Trophoblast cell (in vitro differentiated cells and primary cell): ENCODE measurements around the gene HERC5.

ENCODE experiments used
- DNase-seq, 2 donors: peaks; one replicate each; pipeline ENCODE4 v3.0.0-alpha.2; 2016
- H2AFZ ChIP-seq: 2 replicates; pipeline ENCODE4 v1.6.1; 2013; ENCODE audit warnings: low read length, moderate library complexity, mild to moderate bottlenecking; ENCODE audit not compliant: insufficient read depth, poor library complexity
- H2AK5ac ChIP-seq: 2 replicates; pipeline ENCODE4 v1.6.1; 2013; ENCODE audit warnings: mild to moderate bottlenecking, low read length
- H2BK120ac ChIP-seq: 2 replicates; pipeline ENCODE4 v1.6.1; 2013; ENCODE audit warnings: low read length, mild to moderate bottlenecking, moderate library complexity; ENCODE audit not compliant: insufficient read depth, poor library complexity
- H2BK12ac ChIP-seq: 2 replicates; pipeline ENCODE4 v1.6.1; 2013; ENCODE audit warnings: mild to moderate bottlenecking, low read length, moderate library complexity
- H2BK5ac ChIP-seq: 2 replicates; pipeline ENCODE4 v1.6.1; 2013; ENCODE audit warnings: low read length, low read depth, moderate library complexity, mild to moderate bottlenecking; ENCODE audit not compliant: poor library complexity
- H3K14ac ChIP-seq: 2 replicates; pipeline ENCODE4 v1.6.1; 2013; ENCODE audit warnings: mild to moderate bottlenecking, low read length
- H3K18ac ChIP-seq: 2 replicates; pipeline ENCODE4 v1.6.1; 2013; ENCODE audit warnings: mild to moderate bottlenecking, low read length
- H3K23ac ChIP-seq: 2 replicates; pipeline ENCODE4 v1.6.1; 2013; ENCODE audit warnings: low read length
- H3K27ac ChIP-seq: 2 replicates; pipeline ENCODE4 v1.5.1; 2013; ENCODE audit warnings: low read depth, mild to moderate bottlenecking, inconsistent platforms, low read length, moderate library complexity
- H3K27me3 ChIP-seq: 2 replicates; pipeline ENCODE4 v1.6.1; 2013; ENCODE audit warnings: inconsistent platforms, mild to moderate bottlenecking, low read length, moderate library complexity; ENCODE audit not compliant: insufficient read depth
- H3K36me3 ChIP-seq, 2 experiments: 1 replicate in 1 of 2; 2 replicates in 1 of 2; pipeline ENCODE4 v1.6.1; 2013; ENCODE audit warnings: low read length in 2 of 2, mild to moderate bottlenecking in 2 of 2, moderate library complexity in 1 of 2; ENCODE audit not compliant: insufficient read depth in 2 of 2, control insufficient read depth in 1 of 2
- H3K4ac ChIP-seq: 2 replicates; pipeline ENCODE4 v1.6.1; 2013; ENCODE audit warnings: low read depth, mild to moderate bottlenecking, low read length, moderate library complexity
- H3K4me1 ChIP-seq, 2 experiments: 1 replicate in 1 of 2; 2 replicates in 1 of 2; pipeline ENCODE4 v1.6.1; 2013; ENCODE audit warnings: low read length in 2 of 2, mild to moderate bottlenecking in 2 of 2, moderate library complexity in 1 of 2; ENCODE audit not compliant: insufficient read depth in 2 of 2, control insufficient read depth in 1 of 2
- H3K4me2 ChIP-seq: 2 replicates; pipeline ENCODE4 v1.6.1; 2013; ENCODE audit warnings: inconsistent platforms, mild to moderate bottlenecking, low read length, moderate library complexity
- H3K4me3 ChIP-seq: 2 replicates; pipeline ENCODE4 v1.5.1; 2013; ENCODE audit warnings: mild to moderate bottlenecking, low read depth, low read length, inconsistent platforms
- H3K79me1 ChIP-seq: one replicate; pipeline ENCODE4 v1.6.1; 2013; ENCODE audit warnings: low read length
- H3K79me2 ChIP-seq: 2 replicates; pipeline ENCODE4 v1.6.1; 2013; ENCODE audit warnings: low read length, mild to moderate bottlenecking; ENCODE audit not compliant: control insufficient read depth, insufficient read depth, poor library complexity
- H3K9ac ChIP-seq: 2 replicates; pipeline ENCODE4 v1.6.1; 2013; ENCODE audit warnings: mild to moderate bottlenecking, low read length
- H3K9me3 ChIP-seq: 2 replicates; pipeline ENCODE4 v1.6.1; 2013; ENCODE audit warnings: low read depth, mild to moderate bottlenecking, control low read depth, inconsistent platforms, low read length; ENCODE audit not compliant: insufficient read depth
- H4K12ac ChIP-seq: 2 replicates; pipeline ENCODE4 v1.6.1; 2013; ENCODE audit warnings: low read depth, mild to moderate bottlenecking, low read length, moderate library complexity
- H4K8ac ChIP-seq: 2 replicates; pipeline ENCODE4 v1.6.1; 2013; ENCODE audit warnings: low read depth, mild to moderate bottlenecking, low read length, moderate library complexity
- H4K91ac ChIP-seq: one replicate; pipeline ENCODE4 v1.6.1; 2013; ENCODE audit warnings: low read depth, mild to moderate bottlenecking, low read length, moderate library complexity
- WGBS: extraction: QIAGEN DNeasy Blood & Tissue Kit; methylation state at CpG from one replicate; pipeline ENCODE4 v1.1.7; 2013; ENCODE audit warnings: missing lambda C conversion rate; ENCODE audit not compliant: insufficient read length, insufficient coverage; ENCODE audit errors: extremely low coverage; 5-methylcytosine and 5-hydroxymethylcytosine counted together

Gene HERC5

DNA sequence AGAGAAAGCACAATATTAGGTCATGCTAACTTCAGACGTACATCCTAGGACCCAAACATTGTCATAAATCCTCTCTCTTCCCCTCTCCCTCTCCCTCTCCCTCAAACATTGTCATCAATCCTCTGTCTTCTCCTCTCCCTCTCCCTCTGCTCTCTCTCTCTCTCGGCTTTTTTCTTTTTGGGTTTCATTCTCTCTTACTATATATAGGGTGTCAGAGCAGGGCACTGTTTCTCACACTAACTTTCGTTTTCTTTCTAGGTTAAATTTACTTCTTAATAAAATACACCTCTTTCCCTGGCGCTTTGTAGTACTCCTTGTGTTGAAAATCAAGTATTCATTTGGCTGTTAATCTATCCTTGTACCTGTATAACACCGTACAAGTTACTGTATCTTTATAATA, 37.0 kb upstream of the HERC5 start:
- no CpG with 5 or more reads among the region's 5 CpGs for WGBS

DNA sequence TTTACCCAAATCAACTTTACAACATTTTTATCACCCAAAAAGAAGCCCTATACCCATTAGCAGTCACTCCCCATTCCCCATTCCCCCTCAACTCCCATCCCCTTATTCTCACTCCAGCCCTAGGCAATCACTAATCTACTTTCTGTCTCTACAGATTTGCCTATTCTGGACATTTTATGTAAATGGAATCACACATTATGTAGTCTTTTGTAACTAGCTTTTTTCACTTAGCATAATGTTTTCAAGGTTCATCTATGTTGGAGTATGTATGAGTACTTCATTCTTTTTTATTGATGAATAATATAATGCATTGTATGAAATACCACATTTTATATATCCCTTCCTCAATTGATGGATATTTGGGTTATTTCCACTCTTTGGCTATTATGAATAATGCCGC, 36.1 kb upstream of the HERC5 start:
- Histone ChIP-seq H3K4me1 (no peaks in the 10 kb centered on the region), H2BK12ac (no peak overlapping the region), H3K14ac (no peak overlapping the region), H3K18ac (no peak overlapping the region), H3K79me2 (no peaks in the 10 kb centered on the region), H4K91ac (no peak overlapping the region), H2BK120ac (no peak overlapping the region), H3K4ac (no peak overlapping the region), H3K27ac (no peak overlapping the region), H3K23ac (no peak overlapping the region), H2AFZ (no peak overlapping the region), H2BK5ac (no peak overlapping the region), H3K9ac (no peak overlapping the region), H4K12ac (no peak overlapping the region), H3K79me1 (no peaks in the 10 kb centered on the region), H3K9me3 (no peaks in the 10 kb centered on the region), H4K8ac (no peak overlapping the region), H3K4me2 (no peak overlapping the region), H3K27me3 (no peaks in the 10 kb centered on the region), H3K36me3 (no peaks in the 10 kb centered on the region), H3K4me3 (no peak overlapping the region), H2AK5ac (no peak overlapping the region)
- DNase-seq, result no peak
- no CpG with 5 or more reads among the region's 1 CpG for WGBS

More for the DNA sequence above, 37.0 kb upstream of the HERC5 start:
- Histone ChIP-seq H3K9ac (no peak overlapping the region), H2BK12ac (no peak overlapping the region), H2AFZ (no peak overlapping the region), H3K18ac (no peak overlapping the region), H3K4ac (no peak overlapping the region), H3K14ac (no peak overlapping the region), H3K36me3 (no peaks in the 10 kb centered on the region), H3K4me2 (no peak overlapping the region), H3K79me2 (no peaks in the 10 kb centered on the region), H2BK5ac (no peak overlapping the region), H3K79me1 (no peaks in the 10 kb centered on the region), H3K4me3 (no peak overlapping the region), H3K23ac (no peak overlapping the region), H4K91ac (no peak overlapping the region), H3K27me3 (no peaks in the 10 kb centered on the region), H4K12ac (no peak overlapping the region), H3K4me1 (no peaks in the 10 kb centered on the region), H3K9me3 (no peaks in the 10 kb centered on the region), H2AK5ac (no peak overlapping the region), H3K27ac (no peak overlapping the region), H2BK120ac (no peak overlapping the region), H4K8ac (no peak overlapping the region)
- no peak for DNase-seq

DNA sequence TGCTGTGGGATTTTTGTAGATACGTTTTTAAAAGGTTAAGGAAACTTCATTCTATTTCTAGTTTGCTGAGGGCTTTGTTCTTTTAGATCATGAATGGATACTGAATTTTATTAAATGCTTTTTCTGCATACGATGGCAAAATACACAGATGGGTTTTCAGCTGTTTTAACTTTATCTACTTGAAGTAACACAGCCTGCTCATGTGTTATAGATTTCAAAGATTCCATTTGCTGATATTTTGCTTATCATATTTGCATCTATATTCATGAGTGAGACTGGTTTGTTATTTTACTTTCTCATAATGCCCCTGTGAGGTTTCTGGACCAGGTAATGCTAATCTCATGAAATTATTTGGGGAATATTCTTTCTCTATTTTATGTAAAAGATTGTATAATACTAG, 34.5 kb upstream of the HERC5 start:
- Histone ChIP-seq H3K36me3 (no peaks in the 10 kb centered on the region), H2BK12ac (no peak overlapping the region), H3K79me1 (no peaks in the 10 kb centered on the region), H3K4ac (no peak overlapping the region), H3K9me3 (no peaks in the 10 kb centered on the region), H3K4me2 (no peak overlapping the region), H3K4me1 (no peaks in the 10 kb centered on the region), H4K8ac (no peak overlapping the region), H3K9ac (no peak overlapping the region), H4K91ac (no peak overlapping the region), H3K4me3 (no peak overlapping the region), H2AFZ (no peak overlapping the region), H3K27ac (no peak overlapping the region), H2AK5ac (no peak overlapping the region), H3K14ac (no peak overlapping the region), H2BK5ac (no peak overlapping the region), H3K23ac (no peak overlapping the region), H4K12ac (no peak overlapping the region), H3K27me3 (no peaks in the 10 kb centered on the region), H3K79me2 (no peaks in the 10 kb centered on the region), H2BK120ac (no peak overlapping the region), H3K18ac (no peak overlapping the region)
- no CpG with 5 or more reads among the region's 2 CpGs for WGBS
- DNase-seq, result no peak

DNA sequence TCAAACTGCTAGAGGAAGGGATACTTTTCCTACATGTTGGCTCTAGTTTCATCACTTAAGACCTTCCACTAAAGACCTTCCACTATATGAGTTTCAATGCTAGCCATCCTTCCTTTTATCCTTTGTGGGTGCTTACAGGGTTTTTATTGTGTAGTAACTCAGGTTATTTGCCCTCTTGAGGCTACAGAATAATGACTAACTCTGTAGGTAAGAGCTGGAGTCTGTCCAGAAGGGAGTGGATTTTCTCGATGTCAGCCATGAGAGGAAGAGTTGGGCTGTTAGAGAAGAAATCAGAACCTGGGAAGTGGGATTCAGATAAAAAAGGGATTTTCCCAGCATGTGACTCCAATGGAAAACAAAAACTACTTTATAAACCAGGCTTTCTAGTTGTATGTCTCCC, 27.5 kb upstream of the HERC5 start:
- Histone ChIP-seq H3K23ac (no peak overlapping the region), H3K4me3 (no peak overlapping the region), H3K4me2 (no peak overlapping the region), H2AK5ac (no peak overlapping the region), H3K79me1 (no peaks in the 10 kb centered on the region), H3K4me1 (no peaks in the 10 kb centered on the region), H3K18ac (no peak overlapping the region), H3K79me2 (no peaks in the 10 kb centered on the region), H3K4ac (no peak overlapping the region), H3K36me3 (no peaks in the 10 kb centered on the region), H3K9me3 (peaks cover 1% of the 10 kb centered on the region), H2BK5ac (no peak overlapping the region), H3K27ac (no peak overlapping the region), H2BK12ac (no peak overlapping the region), H4K91ac (no peak overlapping the region), H2AFZ (no peak overlapping the region), H2BK120ac (no peak overlapping the region), H3K27me3 (no peaks in the 10 kb centered on the region), H3K14ac (no peak overlapping the region), H4K8ac (no peak overlapping the region), H3K9ac (no peak overlapping the region), H4K12ac (no peak overlapping the region)
- DNase-seq, result no peak
- WGBS, result no CpG with 5 or more reads among the region's 1 CpG
